Endometrial microvascular endothelial cells (primary cell): ENCODE results near the gene MZB1. TPM values are rescaled to one million over a fixed set of nuclear protein-coding genes. Genes with fewer than 3 reads are reported as not detected.
"Not testable (repeated sequence)": the region's sequence is repeated elsewhere in the genome, so short reads cannot be mapped to it uniquely, and the experiment has no call there.

ENCODE experiments used
- in situ Hi-C: cut with HindIII; loops from 2 replicates; pipeline ENCODE4 v1.10.0; 2017; ENCODE audit warnings: low sequenced_read_pairs, low pct_unique_long_range_greater_than_20kb; ENCODE audit errors: inconsistent ontology term
- total RNA-seq: library from RNA; depleted of rRNA; stranded (reverse); fragments of >200 nt; gene quantifications from one replicate; pipeline ENCODE4 v1.2.3, GENCODE V29; 2015; ENCODE audit errors: inconsistent ontology term

Gene MZB1
- total RNA-seq, 1 donor from 2014 or later: not detected

DNA sequence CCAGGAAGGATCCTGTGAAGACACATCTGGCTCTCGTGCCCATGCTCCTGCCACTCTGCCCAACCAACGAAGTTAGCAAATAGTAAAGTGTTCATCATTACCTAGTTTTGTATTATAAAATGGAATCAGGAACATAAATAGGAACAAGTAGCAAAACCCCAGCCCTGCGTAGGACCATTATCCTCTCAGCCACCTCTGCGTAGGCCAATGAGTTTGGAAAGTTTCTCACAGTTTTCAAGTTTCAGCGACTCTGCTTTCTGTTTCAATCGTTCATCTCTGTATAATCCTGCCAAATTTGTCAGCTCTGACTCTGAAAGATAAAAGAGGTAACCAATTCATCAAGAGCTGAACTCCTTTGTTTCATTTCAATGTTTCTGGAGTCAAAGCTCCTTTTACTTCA lies 24.2 kb upstream of the MZB1 start:
- in situ Hi-C loops: loop anchor here (10.0 kb wide), 1 partner anchor 111 kb away; no protein-coding TSS in a partner anchor

DNA sequence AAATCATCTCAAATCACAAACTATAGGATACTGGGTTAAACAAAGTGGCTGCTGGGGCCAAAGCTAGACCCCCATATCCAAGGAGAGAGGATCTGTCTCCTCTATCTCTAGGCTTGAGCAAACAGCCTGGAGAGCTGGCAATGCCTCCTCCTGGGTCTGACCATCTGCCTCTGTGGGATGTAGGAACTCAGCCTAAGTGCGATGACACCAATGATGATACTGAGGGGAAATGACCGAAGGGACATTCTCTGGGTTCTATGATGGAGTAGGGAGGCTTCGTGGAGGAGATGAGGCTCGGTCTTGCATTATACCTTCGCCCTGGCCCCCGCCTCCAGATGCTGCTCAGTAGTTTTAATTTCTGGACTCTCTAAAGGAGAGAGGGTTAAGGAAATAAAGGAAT lies 23.4 kb upstream of the MZB1 start:
- in situ Hi-C loops: loop anchor here (10.0 kb wide), 1 partner anchor 112 kb away; no protein-coding TSS in a partner anchor

DNA sequence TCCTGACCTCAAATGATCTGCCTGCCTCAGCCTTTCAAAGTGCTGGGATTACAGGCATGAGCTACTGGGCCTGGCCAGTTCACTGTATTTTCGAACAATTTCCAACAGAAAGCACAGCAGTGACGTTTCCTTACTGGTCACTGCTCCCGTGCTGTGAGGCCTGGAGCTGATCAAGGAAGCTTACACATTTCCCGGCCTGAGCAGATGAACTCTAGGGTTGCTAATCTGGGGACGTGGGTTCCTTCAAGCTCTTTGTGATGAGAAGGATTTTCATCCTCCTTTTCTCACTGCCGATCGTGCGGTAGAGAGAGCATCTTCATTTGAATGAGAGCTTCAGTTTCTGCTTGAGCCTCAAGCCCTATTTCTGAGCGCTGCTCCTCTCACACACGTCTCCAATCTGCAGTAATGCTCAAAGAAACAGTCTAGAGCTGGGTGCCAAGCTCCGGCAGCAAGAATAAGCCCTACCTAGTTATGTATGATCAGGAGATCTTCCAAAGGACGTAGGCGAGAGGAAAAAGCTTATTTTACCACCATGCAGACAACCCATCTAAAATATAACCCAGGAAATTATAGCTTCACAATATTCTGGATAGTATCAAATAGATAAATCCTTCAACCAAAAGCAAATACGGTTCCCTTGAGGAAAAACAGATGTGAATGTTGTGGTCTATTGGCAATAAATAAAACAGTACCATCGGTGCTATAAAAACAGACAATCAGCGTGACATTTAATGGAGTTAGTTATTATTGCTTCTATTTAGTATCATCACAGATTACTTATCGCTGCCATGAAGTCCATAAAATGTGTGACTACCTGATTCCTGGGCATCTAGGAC lies 21.5 kb upstream of the MZB1 start:
- in situ Hi-C loops: loop anchor here (10.0 kb wide), 1 partner anchor 114 kb away; no protein-coding TSS in a partner anchor

DNA sequence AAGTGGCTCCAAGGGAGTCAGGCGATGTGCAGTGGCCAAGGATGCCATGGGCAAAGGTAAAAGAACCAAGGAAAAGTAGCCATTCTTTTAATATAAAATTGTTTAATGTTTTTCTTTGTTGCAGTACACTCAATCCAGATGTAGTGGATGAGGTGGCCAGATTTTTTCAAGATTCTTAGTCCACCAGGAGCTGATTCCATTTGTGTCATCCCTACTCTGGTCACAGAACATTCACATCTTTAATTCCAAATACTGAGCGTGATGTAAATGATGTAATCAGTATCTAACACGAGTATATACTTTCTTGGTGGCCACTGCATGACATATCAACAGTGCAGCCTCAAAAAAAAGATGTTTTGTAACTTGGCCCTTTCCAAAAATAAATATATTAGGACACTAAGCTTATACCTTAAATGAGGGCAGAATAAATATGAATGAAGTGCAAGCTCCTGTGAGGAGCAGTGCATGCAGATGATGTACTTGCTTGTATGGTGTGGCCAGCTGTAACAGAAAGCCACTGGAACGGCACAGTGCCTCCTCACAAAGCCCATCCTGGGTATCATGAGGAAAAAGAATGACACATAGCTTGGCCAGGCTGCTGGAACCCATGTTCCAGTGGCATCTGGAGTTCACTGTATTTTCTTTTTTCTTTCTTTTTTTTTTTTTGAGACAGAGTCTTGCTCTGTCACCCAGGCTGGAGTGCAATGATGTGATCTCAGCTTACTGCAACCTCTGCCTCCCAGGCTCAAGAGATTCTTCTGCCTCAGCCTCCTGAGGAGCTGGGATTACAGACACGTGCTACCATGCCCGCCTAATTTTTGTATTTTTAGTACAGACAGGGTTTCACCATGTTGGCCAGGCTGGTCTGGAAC lies 20.6 kb upstream of the MZB1 start:
- in situ Hi-C loops: loop anchor here (10.0 kb wide), 1 partner anchor 114 kb away; no protein-coding TSS in a partner anchor

DNA sequence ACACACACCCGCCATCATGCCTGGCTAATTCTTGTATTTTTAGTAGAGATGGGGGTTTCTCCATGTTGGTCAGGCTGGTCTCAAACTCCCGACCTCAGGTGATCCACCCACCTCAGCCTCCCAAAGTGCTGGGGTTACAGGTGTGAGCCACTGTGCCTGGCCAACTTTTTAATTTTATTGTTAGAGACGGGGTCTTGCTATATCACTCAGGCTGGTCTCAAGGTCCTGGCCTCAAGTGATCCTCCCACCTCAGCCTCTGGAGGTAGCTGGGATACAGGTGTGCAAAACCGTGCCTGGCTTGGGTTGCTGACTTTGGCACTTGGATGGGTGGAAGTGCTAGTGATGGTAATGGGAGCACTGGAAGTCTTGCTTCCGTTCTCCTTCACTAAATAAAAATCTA lies 19.4 kb upstream of the MZB1 start:
- in situ Hi-C loops: not testable (repeated sequence)

DNA sequence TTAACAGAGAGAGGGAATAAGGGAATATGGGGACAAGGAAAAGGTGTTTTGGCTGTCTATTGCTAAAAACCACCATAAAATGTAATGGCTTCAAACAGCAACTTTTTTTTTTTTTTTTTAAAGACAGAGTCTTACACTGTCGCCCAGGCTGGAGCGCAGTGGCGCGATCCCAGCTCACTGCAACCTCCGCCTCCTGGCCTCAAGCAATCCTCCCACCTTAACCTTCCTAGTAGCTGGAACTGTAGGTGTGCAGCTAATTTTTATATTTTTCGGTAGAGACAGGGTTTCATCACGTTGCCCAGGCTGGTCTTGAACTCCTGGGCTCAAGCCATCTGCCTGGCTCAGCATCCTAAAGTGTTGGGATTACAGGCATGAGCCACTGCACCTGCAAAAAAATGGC lies 18.5 kb upstream of the MZB1 start:
- in situ Hi-C loops: no loop called here

DNA sequence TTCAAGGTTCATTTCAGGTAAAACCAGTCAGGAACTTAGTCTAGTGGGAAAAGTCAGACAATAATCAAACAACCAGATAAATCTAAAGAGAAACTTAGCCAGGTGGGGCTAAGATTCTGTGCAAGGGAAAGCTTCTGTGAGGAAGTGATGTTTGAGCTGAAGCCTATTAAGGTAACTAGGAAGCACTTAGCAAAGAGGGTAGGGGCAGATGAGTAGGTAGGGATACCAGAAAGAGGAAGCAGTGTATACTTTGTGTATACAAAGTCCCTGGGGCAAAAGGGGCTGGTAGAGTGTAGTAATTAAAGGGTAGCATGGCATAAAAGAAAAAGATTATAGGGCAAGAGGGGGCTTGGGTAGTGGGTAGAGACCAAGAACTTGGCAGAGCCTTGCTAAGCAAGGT lies 17.8 kb upstream of the MZB1 start:
- in situ Hi-C loops: no loop called here

DNA sequence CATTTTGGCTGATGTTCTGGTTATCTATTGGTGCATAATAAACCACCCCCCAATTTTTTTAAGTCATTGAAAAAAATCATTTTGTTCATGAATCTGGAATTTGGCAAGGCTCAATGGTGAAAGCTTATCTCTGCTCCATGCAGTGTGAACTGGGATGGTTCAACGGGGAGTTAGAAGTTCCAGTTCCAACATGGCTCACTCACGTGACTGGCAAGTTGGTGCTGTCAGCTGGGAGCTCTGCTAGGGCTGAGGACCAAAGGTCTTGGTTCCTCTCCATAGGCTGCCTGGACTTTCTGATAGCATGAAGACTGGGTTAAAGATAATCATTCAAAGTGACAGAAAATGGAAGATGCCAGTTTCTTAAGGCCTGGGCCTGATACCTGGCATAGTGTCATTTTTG lies 17.2 kb upstream of the MZB1 start:
- in situ Hi-C loops: no loop called here

DNA sequence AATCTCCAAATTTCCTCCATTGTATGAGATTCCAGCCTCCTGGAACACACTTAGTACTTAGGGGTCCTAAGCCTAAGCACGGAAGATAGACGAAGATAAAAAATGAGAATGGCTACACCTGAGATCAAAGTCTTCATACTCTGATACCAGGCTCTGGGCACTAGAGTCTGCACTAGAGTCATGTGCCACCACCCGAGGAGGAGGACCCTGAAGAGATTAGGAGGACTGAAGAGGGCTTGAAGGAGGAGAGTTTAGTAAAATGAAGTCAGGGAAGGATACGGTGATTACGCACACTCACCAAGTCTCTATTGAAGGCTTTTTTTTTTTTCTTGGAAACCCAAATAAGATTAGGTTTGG lies 14.7 kb upstream of the MZB1 start:
- in situ Hi-C loops: no loop called here

DNA sequence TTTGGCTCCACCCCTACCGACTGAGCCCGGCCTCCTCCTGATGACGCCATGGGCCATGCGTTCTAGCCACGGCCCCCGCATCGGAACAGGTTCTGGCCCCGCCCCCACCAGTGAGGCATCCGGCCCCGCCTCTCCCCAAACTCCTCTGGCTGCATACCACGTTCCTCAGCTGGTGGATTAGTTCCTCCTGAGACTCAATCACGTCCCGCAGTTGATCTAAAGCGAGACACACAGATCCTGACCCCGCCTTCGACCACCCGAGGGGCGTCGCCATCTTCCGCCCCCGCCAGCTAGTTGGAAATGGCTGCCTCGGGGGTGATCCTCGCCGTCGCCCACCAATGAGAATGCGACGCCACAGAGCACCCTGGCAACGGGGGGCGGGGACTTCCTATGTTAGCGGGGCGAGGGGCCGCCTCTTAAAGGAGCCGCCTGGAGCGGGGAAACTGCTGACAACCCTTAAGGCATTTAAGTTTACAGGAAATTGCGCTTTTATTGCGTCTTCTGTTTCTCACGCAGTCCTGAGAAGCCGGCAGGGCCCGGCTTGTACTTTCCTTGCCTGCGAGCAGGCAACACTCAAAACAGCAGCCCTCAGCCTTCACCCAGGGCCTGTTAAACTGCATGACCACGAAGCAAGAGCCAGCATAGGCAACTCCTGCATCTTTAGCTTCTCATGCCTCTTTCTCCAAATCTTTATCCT lies 14.2 kb upstream of the MZB1 start, which contains the start of gene SPATA24:
Gene SPATA24, minus strand, starts transcription at position 303 of the 697 bp plus-strand sequence. Its CDS starts 29 bp downstream, at position 274.
- in situ Hi-C loops: no loop called here

DNA sequence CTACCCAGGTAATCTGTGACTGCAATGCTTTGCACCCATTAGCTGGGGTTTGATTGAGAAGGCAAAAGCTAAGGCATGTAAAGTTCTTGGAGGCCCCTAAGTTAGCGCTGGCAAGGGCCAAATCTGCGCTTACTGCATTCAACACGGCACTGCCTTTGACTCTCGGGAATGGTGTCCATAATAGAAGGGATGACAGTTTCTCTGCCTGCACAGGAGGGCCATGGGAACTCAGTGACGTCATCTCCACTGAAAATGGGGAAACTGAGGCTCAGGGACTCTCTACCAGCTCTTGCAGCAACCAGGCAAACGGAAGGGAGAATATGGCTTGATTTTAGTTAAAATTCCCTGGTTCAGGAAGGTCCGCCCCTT lies 13.7 kb upstream of the MZB1 start:
- in situ Hi-C loops: no loop called here

DNA sequence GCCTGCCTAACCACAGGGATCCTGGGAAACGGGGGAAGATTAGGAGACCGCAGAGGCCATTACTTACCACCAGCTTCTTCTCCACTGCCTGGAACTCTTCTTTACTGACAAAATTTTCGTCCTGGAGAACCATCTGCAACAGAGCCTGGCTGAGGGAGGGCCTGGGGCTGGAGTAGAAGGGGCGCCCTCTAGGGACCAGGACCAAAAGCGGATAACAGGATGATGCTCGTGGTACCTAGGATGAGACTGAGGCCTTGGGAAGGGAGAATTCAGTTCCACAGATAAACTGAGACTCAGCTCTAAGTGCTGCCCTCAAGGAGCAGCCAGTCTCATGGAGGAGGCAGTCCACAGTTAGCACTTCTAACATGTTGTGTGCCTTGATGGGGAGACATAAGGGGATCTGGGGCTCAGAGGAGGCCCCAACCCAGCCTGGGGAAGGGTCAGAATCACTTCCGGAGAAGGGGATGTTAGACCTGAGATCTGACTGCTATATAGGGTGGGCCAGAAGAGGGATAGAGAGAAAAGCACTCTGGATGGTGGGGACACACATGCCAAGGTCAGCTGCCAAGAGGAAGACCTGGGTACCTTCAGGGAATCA lies 12.9 kb upstream of the MZB1 start:
- in situ Hi-C loops: no loop called here

DNA sequence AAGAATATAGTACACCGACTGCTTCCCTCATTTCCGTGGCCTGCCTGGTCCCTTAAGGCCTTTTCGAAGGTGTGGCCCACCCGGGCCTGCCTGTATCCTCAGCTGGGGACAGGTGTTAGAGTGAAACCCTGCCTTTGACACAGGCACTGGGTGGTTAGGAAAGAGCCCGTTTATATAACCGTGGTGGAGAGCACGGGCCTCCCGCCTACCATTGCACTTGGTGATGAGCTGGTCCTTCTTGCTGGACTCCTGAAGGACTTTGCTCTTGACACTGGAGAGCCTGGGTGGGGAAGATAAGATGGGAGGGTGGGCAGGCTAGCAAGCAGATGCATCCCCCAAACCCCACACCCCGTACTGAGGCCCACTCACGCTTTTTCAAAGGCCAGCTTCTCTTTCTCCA lies 11.8 kb upstream of the MZB1 start:
- in situ Hi-C loops: no loop called here

DNA sequence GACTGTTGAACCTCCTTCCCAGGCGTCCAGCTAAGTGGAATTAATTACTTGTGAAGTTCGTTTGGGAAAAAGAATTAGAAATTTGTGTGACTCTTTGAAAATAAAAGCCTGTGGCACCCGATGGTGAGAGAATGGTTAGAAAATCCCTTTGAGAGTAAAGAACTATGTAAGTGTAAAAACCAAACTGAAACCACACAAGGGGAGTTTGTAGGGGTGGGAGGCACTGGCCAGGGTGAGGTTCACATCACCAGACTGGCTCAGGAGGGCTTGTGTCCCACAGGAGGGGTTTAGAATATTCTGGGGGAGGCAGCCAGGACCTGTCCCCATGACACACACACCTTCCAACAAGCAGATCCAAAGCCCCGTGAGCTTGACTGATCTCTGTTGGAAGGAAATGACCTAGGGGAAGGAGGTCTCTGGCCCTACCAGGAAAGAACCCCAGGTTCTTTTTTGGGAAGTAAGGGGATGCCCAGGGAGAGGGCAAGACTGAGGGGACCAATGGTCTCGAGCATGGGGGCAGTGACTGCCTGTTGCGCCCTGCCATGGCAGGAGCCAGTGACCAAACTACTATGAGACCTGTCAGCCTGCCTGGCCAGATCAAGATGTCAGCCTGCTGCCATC lies 9.9 kb upstream of the MZB1 start:
- in situ Hi-C loops: no loop called here

DNA sequence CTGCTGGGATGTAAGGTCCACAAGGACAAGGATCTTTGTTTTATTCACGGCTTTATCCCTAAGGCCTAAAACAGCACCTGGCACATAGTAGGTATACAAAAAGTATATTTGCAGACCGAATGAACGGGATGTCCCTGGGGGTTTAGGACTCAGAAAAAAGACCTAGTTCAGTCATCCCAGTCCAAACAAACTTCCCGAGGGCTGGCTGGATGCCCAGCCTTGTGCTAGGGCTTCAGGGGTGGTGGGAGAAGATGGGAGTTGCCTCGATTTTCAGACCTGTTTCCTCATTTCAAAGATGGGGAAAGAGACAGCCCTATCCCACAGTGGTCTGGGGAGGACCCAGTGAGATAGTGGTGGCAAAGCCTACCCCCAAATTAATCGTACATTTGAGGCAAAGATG lies 8.2 kb upstream of the MZB1 start:
- in situ Hi-C loops: no loop called here

DNA sequence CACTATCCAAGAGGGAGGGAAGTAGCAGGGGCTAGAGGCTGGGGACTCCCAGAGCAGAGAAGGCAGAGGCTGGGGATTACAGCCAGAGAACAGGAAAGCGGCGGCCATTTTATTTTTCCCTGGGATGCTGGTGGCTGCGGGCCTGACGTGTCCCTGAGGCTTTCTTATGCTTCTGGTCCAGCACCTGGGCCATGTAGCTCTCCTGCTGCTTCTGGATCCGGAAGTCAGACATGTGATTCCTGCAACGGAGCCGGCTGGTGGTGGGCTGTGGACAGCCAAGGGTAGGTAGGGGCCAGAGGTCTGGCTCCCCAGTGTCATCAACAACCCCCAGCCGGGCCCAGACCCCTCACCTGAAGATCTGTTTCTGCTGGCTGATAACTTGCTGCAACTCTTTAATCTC lies 7.0 kb upstream of the MZB1 start:
- in situ Hi-C loops: no loop called here

DNA sequence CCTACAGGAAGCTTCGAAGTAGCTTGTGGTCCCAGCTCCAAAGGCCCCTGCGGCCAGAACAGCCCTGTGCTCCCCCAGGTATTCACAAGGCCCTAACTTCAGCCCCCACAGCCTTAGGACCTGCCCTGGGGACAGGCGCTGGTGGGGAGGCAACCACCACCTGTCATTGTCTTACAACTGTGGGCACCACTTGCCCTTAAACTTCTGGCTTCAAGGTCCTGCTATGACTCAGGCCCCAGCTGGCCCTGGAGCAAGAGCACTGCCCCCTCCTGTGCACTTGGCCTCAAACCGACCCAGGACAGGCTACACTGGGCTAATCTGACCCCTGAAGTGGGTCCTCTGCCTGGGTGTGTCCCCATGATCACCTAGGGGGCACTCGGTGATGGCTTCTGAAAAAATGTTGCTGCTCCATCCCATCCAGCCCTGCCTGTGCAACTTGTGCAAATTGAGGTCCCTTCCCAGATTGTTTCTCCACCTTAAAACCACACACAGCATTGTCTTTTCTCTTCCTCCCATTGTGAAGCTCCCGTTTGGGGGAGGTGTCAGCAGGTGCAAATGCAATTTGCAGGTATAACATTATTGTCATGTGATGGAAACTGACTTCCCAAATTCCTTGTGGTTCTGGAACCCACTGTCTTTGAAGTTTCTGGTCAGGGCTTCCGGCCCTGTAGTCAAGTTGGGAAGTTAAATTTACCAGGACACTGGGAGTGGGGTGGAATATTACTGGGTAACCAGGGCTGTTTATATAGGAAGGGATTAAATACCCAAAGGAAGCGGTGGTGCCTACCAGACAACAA lies 6.3 kb upstream of the MZB1 start:
- in situ Hi-C loops: no loop called here
